Lung (tissue), 12 donors: ENCODE measurements around the gene LDLRAD4. TPM values are rescaled to one million over a fixed set of nuclear protein-coding genes. Genes with fewer than 3 reads are reported as not detected.

Experiments used
- ATAC-seq: fragments of 200-7000 bp; cut with Tn5 transposase; one replicate; pipeline ENCODE4 v1.9.1; 2020; ENCODE audit warnings: moderate number of reproducible peaks; ENCODE audit not compliant: insufficient read depth, low FRiP score
- DNase-seq, 3 donors: peaks; one replicate each; pipeline ENCODE4 v3.0.0-alpha.2; 2013 to 2017
- H3K27ac ChIP-seq, 2 donors: one replicate each; pipeline ENCODE4 v1.5.1; 2013; ENCODE audit warnings: mild to moderate bottlenecking in 2 of 2, moderate library complexity in 2 of 2, control low read depth in 1 of 2, inconsistent platforms in 1 of 2, low read depth in 1 of 2, low read length in 1 of 2
- H3K27me3 ChIP-seq, 3 donors: one replicate each; pipeline ENCODE4 v1.5.1; 2013; ENCODE audit warnings: low read length in 2 of 3; ENCODE audit not compliant: control insufficient read depth in 3 of 3, insufficient read depth in 3 of 3
- H3K36me3 ChIP-seq, 4 donors: one replicate each; pipeline ENCODE4 v1.5.1; 2013; ENCODE audit warnings: low read length in 4 of 4, mild to moderate bottlenecking in 1 of 4, moderate library complexity in 1 of 4; ENCODE audit not compliant: control insufficient read depth in 4 of 4, insufficient read depth in 4 of 4
- H3K4me1 ChIP-seq, 5 donors: one replicate each; pipeline ENCODE4 v1.5.1; 2013; ENCODE audit warnings: low read length in 5 of 5, mild to moderate bottlenecking in 2 of 5, moderate library complexity in 1 of 5; ENCODE audit not compliant: control insufficient read depth in 5 of 5, insufficient read depth in 5 of 5
- H3K4me3 ChIP-seq: one replicate; pipeline ENCODE4 v1.5.1; 2013; ENCODE audit warnings: mild to moderate bottlenecking, control low read depth, moderate library complexity
- H3K9ac ChIP-seq, 2 donors: one replicate each; pipeline ENCODE4 v1.5.1; 2013; ENCODE audit warnings: low read length in 2 of 2, control low read depth in 1 of 2; ENCODE audit not compliant: insufficient read depth in 1 of 2
- H3K9me3 ChIP-seq, 4 donors: one replicate each; pipeline ENCODE4 v1.5.1; 2013; ENCODE audit warnings: low read length in 3 of 4, mild to moderate bottlenecking in 1 of 4, moderate library complexity in 1 of 4; ENCODE audit not compliant: control insufficient read depth in 4 of 4, insufficient read depth in 3 of 4
- WGBS, 2 donors: extraction: QIAGEN DNeasy Blood & Tissue Kit; methylation state at CpG; one replicate each; pipeline ENCODE4 v1.1.7; 2013; 5-methylcytosine and 5-hydroxymethylcytosine counted together
- polyA plus RNA-seq, 2 donors: library from polyadenylated mRNA; stranded (reverse); fragments of 200-250 nt; gene quantifications; one replicate each; pipeline ENCODE4 v1.2.1, GENCODE V29; 2013
- total RNA-seq, 2 donors: library from RNA; depleted of rRNA in 1 of 2; stranded (reverse); fragments of >200 nt in 1 of 2; gene quantifications; one replicate each; pipeline ENCODE4 v1.2.1, GENCODE V29; 2014 to 2021
- TF ChIP-seq, protein P1 (sequence below): IDR thresholded peaks from 2 replicates; pipeline ENCODE4 v1.5.1; 2012; ENCODE audit warnings: mild to moderate bottlenecking; ENCODE audit errors: control extremely low read depth, extremely low read depth
- donor health status: control.
- donor health status: control.
- donor health status: Bipolar disorder and iron deficiency.
- donor health status: healthy.
- donor health status: DM: yes; HTN: yes; CAD: no.

LDLRAD4 gene
- total and polyA plus RNA-seq, 4 donors: 3.2 to 62.4 (median 19.9) TPM

DNA sequence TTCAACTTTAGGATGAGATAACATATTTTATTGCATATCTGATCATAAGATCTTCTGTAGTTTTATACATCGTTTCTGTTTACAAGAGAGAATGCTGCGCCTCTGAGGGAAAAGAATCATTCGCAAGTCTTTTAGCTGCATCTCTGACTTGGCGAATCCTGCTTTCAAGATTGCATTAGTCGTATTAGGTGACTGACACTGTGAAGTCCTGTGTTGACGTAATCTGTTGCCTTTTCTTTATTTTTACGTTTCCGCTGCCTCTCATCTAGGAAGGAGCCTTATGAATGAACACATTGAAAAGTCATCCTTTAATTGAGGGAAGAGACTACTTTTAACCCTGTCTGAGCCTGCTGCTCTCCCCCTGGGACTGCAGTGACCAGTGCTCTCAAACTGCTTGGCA lies 101.5 kb downstream of the LDLRAD4 start:
- no peak overlapping the region for H3K27ac ChIP-seq
- H3K36me3 ChIP-seq: peaks cover 0 to 2% (median 0%) of the 10 kb centered on the region in 4 donors
- H3K9ac ChIP-seq: no peak overlapping the region
- no peaks in the 10 kb centered on the region for H3K27me3 ChIP-seq
- WGBS, 2 donors: 83 to 93% methylated on average over 8 of the region's 8 CpGs
- TF ChIP-seq, protein P1, sequence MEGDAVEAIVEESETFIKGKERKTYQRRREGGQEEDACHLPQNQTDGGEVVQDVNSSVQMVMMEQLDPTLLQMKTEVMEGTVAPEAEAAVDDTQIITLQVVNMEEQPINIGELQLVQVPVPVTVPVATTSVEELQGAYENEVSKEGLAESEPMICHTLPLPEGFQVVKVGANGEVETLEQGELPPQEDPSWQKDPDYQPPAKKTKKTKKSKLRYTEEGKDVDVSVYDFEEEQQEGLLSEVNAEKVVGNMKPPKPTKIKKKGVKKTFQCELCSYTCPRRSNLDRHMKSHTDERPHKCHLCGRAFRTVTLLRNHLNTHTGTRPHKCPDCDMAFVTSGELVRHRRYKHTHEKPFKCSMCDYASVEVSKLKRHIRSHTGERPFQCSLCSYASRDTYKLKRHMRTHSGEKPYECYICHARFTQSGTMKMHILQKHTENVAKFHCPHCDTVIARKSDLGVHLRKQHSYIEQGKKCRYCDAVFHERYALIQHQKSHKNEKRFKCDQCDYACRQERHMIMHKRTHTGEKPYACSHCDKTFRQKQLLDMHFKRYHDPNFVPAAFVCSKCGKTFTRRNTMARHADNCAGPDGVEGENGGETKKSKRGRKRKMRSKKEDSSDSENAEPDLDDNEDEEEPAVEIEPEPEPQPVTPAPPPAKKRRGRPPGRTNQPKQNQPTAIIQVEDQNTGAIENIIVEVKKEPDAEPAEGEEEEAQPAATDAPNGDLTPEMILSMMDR: no peak
- H3K4me3 ChIP-seq: no peak overlapping the region
- DNase-seq (peak in 2 of 3 donors; percentile 20 to 51), ATAC-seq (no peak)
- peaks cover 0 to 17% (median 4%) of the 10 kb centered on the region in 5 donors for H3K4me1 ChIP-seq
- peaks cover 0 to 14% (median 5%) of the 10 kb centered on the region in 4 donors for H3K9me3 ChIP-seq

DNA sequence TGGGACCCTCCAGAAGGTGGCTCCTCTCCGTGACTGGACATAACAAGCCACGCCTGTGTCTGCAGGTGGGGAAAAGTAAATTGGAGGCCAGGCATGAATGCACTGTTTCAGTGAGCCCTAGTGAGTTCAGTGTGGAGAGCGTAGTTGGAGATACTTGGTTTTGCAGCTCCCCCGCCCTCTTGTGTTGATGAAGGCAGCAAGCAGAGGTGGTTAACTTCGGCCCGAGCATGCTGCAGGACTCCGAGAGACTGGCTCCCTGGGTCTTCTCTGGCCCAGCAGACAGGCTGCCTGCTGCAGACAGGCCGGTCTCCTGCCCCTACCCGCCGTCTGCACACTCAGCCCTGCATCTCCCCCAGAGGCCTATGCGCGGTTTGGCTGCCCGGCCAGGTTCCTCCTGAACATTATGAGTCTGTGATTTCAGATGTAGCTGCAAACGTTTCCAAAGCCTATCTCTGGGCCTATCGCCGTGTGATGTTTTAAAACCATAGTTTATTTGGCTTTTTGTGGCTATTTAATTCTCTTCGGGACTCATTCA lies 102.4 kb downstream of the LDLRAD4 start:
- H3K27ac ChIP-seq: no peak overlapping the region
- 89 to 95% methylated on average over 17 of the region's 17 CpGs for WGBS, 2 donors
- no peak for ATAC-seq
- TF ChIP-seq, protein P1: no peak
- H3K27me3 ChIP-seq: no peaks in the 10 kb centered on the region
- no peak overlapping the region for H3K4me3 ChIP-seq
- H3K4me1 ChIP-seq: peaks cover 0 to 21% (median 4%) of the 10 kb centered on the region in 5 donors
- DNase-seq: no peak
- H3K36me3 ChIP-seq: no peaks in the 10 kb centered on the region
- H3K9ac ChIP-seq: no peak overlapping the region
- H3K9me3 ChIP-seq: peaks cover 0 to 12% (median 5%) of the 10 kb centered on the region in 4 donors

DNA sequence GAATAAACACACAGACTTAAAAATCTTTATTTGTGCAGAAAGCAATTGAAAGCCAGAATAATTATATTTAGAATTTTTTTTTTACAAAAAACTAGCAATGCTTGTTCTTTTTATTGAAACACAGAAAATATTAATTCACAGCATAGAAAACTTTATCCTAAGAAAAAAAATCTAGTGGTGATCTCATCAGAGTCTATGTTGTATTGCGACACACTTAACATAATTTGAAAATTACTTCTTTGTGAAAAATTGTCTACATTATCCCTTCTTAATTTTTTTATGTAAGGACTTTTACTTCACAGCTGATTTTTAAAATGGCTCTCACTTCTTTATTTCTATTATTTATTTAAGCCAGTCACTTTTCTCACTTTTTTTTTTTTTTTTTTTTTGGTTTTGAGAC lies 103.4 kb downstream of the LDLRAD4 start:
- H3K4me1 ChIP-seq: peaks cover 0 to 21% (median 4%) of the 10 kb centered on the region in 5 donors
- H3K4me3 ChIP-seq: no peak overlapping the region
- peaks cover 0 to 3% (median 1%) of the 10 kb centered on the region in 4 donors for H3K9me3 ChIP-seq
- no peak for ATAC-seq
- H3K36me3 ChIP-seq: no peaks in the 10 kb centered on the region
- H3K27me3 ChIP-seq: no peaks in the 10 kb centered on the region
- 0 to 92% methylated on average over 1 of the region's 1 CpG for WGBS, 2 donors
- TF ChIP-seq, protein P1: no peak
- no peak overlapping the region for H3K9ac ChIP-seq
- DNase-seq: peak in 2 of 3 donors; percentile 18 to 35
- no peak overlapping the region for H3K27ac ChIP-seq

DNA sequence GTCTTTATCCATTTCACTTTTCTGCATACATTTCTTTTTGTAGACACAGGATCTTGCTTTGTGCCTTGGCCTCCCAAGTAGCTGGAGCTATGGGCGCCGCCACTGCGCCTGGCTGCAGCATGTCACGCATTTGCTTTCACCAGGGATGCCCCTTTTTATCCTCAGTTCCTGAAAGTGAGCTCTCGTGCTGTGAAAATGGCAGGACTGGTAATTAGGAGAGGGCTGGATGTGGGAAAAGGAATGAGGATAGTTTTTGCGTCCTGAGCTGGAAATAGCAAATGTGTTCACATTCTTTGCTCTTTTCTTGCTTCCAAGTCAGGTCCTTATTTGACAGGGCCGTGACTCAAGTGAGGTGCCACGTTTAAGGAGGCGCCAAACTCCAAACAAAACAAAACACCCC lies 104.6 kb downstream of the LDLRAD4 start:
- Histone ChIP-seq H3K36me3 (no peaks in the 10 kb centered on the region), H3K4me1 (peaks cover 0 to 21% (median 4%) of the 10 kb centered on the region in 5 donors), H3K9ac (no peak overlapping the region), H3K27me3 (no peaks in the 10 kb centered on the region), H3K9me3 (peaks cover 0 to 6% (median 0%) of the 10 kb centered on the region in 4 donors), H3K4me3 (no peak overlapping the region), H3K27ac (no peak overlapping the region)
- 89 to 92% methylated on average over 9 of the region's 9 CpGs for WGBS, 2 donors
- no peak for DNase-seq
- TF ChIP-seq, protein P1: no peak
- ATAC-seq: no peak
